Measurements from ENCODE around the gene CACNA1C.

- TF ChIP-seq CTCF (conservative IDR thresholded peaks at IDR 0.05; ENCODE audit: low read depth, low read length) (no peak), MAFK (IDR thresholded peaks at IDR 0.05; ENCODE audit: low read depth, low read length) (no peak), POLR2A (IDR thresholded peaks at IDR 0.05; ENCODE audit: low read depth, low read length) (no peak)
Observed at GRCh38 chr12:2494486-2495192, 441.9 kb downstream of the CACNA1C start.

Data from IMR-90 (cell line).